GM18511 (cell line): ENCODE measurements around the gene NKAIN4.

ENCODE experiments used
- ATAC-seq: cut with Tn5 transposase; IDR thresholded peaks from one replicate; pipeline ENCODE4 v1.9.1; 2021; ENCODE audit warnings: mild to moderate bottlenecking, moderate library complexity; ENCODE audit not compliant: unreplicated experiment

The NKAIN4 gene

GRCh38 chr20:63254232-63254605 lies at the start of gene NKAIN4:
TSS of gene NKAIN4 (minus strand) at chr20:63254463. CDS start at chr20:63254450, 13 bp downstream.
- no peak for ATAC-seq

GRCh38 chr20:63303095-63303666 lies 48.9 kb upstream of the NKAIN4 start:
- ATAC-seq, result no peak

- ATAC-seq, result no peak
Measured at GRCh38 chr20:63301671-63302070, 47.4 kb upstream of the NKAIN4 start.

- ATAC-seq, result no peak
Measured at GRCh38 chr20:63298731-63299312, 44.6 kb upstream of the NKAIN4 start.

GRCh38 chr20:63297796-63298572 lies 43.7 kb upstream of the NKAIN4 start:
- ATAC-seq, result no peak

- no peak for ATAC-seq
Measured at GRCh38 chr20:63297371-63297781, 43.1 kb upstream of the NKAIN4 start.

- ATAC-seq, result no peak
Measured at GRCh38 chr20:63296531-63297299, 42.5 kb upstream of the NKAIN4 start.

- no peak for ATAC-seq
Measured at GRCh38 chr20:63295846-63296245, 41.6 kb upstream of the NKAIN4 start.

- no peak for ATAC-seq
Measured at GRCh38 chr20:63295422-63295821, 41.2 kb upstream of the NKAIN4 start.

- no peak for ATAC-seq
Measured at GRCh38 chr20:63295018-63295417, 40.8 kb upstream of the NKAIN4 start.

- no peak for ATAC-seq
Measured at GRCh38 chr20:63294536-63294900, 40.3 kb upstream of the NKAIN4 start.

- ATAC-seq, result no peak
Measured at GRCh38 chr20:63293871-63294535, 39.7 kb upstream of the NKAIN4 start.

- no peak for ATAC-seq
Measured at GRCh38 chr20:63293456-63293855, 39.2 kb upstream of the NKAIN4 start.

- ATAC-seq, result no peak
Measured at GRCh38 chr20:63292904-63293303, 38.6 kb upstream of the NKAIN4 start, which contains the start of gene COL20A1. TSS of gene COL20A1 (plus strand) at chr20:63293186. CDS start at chr20:63295108, 1,922 bp downstream.

- no peak for ATAC-seq
Measured at GRCh38 chr20:63292292-63292701, 38.0 kb upstream of the NKAIN4 start.

- no peak for ATAC-seq
Measured at GRCh38 chr20:63291811-63292210, 37.5 kb upstream of the NKAIN4 start.

- ATAC-seq, result no peak
Measured at GRCh38 chr20:63290677-63291472, 36.6 kb upstream of the NKAIN4 start.

- ATAC-seq, result no peak
Measured at GRCh38 chr20:63290136-63290676, 35.9 kb upstream of the NKAIN4 start.

GRCh38 chr20:63289311-63290135 lies 35.3 kb upstream of the NKAIN4 start:
- ATAC-seq, result no peak
